Superior temporal gyrus (tissue), 1 donor: Measurements from ENCODE around the gene CNOT11.

Experiments used
- DNase-seq: peaks from one replicate; pipeline ENCODE4 v3.0.0-alpha.2; 2016; ENCODE audit errors: extremely low spot score

CNOT11 gene

GRCh38 chr2:101278925-101279324 lies 26.2 kb downstream of the CNOT11 start:
- DNase-seq = no peak

DNA sequence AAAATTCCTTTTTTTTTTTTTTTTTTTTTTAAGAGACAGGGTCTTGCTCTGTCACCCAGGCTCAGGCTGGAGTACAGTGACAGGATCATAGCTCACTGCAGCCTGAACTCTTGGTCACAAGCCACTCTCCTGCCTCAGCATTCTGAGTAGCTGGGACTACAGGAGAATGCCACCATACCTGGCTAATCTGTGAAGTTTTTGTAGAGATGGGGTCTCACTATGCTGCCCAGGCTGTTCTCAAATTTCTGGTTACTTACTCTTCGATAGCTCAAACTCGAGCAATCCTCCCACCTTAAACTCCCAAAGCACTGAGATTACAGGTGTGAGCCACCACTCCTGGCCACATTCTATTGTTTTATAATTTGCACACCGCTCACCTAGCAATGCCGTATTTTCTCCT lies 28.8 kb downstream of the CNOT11 start:
- DNase-seq = no peak

GRCh38 chr2:101282980-101283379 lies 30.3 kb downstream of the CNOT11 start:
- no peak for DNase-seq

DNA sequence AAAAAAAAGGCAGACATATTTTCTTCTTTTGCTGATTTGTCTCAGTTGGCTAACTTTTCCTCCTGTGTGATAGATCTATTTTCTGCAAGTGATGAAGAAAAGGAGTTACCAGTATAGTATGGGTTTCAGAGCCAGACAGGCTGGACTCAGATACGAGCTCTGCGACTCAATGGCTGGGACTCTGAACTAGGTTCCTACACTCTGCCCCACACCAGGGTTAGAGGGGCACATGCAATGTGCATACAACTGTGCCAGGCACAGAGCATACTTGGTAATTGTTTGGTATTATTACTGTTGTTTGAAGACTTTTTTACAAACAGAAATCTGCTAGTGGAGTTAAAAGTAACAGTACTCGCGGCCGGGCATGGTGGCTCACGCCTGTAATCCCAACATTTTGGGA lies 34.0 kb downstream of the CNOT11 start:
- DNase-seq = no peak

GRCh38 chr2:101287303-101287702 lies 34.6 kb downstream of the CNOT11 start:
- DNase-seq = no peak

- DNase-seq = no peak
Measured at GRCh38 chr2:101290711-101291110, 38.0 kb downstream of the CNOT11 start.

GRCh38 chr2:101291973-101292372 lies 39.3 kb downstream of the CNOT11 start:
- DNase-seq = no peak

DNA sequence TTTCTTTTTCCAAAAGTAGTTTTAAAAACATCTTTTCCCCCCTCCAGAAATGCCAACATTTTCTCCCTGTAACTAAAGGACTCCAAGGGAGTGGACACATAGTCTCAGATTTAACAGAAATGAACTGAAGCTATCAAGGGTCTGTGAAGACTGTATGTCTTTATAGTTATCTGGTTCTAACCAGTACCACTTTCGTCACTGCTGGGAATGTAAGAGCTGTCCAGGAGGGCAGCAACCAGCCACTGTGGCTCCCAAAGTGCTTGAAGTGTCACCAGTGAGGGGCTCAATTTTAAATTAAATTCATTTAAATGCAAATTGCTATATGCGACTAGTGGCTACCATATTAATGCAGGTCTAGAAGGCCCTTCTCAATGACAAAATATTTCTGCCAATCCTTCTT lies 40.9 kb downstream of the CNOT11 start:
- no peak for DNase-seq

DNA sequence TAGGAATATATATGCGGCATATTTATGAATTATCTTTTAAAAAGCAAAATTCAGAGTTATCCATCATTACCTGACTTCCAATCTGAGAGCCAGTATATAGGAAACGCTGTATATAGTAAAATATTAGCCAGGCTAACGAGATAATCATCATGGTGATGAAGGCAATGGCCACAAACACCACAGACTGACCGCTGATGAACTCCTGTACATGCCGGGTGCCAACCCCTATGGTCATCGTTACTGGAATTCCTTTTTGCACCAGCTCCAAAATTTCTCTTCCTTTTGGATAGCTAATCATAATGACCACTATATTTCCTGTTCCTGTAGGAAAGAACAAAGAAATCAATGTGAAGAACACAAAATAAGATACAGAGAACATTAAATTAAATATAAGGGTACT lies 42.2 kb downstream of the CNOT11 start:
- no peak for DNase-seq

GRCh38 chr2:101295895-101296294 lies 43.2 kb downstream of the CNOT11 start:
- DNase-seq = no peak

- no peak for DNase-seq
Measured at GRCh38 chr2:101296371-101296770, 43.7 kb downstream of the CNOT11 start.

DNA sequence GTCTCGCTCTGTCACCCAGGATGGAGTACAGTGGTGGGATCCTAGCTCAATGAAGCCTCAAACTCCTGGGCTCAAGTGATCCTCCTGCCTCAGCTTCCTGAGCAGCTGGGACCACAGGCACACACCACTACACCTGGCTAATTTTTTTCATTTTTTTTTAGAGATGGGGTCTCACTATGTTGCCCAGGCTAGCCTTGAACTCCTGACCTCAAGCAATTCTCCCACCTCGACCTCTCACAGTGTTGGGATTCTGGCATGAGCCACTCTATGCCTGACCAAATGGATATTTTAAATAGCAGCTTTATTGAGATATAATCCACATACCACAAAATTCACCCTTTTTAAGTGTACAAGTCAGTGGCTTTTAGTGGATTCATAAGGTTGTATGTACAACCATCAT lies 44.7 kb downstream of the CNOT11 start:
- no peak for DNase-seq

- no peak for DNase-seq
Measured at GRCh38 chr2:101299604-101300003, 46.9 kb downstream of the CNOT11 start.

- DNase-seq = no peak
Measured at GRCh38 chr2:101300164-101300563, 47.5 kb downstream of the CNOT11 start.

DNA sequence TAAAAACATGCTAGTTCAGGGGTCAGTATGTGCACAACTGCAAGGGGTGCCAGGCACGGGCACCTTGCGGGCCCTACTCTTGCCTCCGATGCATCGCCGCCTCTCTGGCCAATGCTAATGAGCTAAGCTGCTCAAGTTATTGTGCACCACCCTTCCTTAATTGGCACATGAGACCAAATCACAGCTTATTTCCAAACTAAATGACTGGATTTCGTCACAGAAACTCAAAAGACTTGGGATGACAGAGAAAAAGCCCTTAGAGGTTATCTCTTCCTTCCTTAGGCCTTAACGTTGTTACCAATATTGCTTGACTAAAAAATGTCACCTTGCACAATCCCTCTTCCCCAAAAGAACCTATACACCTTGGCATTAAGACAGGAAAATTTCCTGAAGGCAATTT lies 48.1 kb downstream of the CNOT11 start:
- no peak for DNase-seq

GRCh38 chr2:101302016-101302415 lies 49.3 kb downstream of the CNOT11 start:
- DNase-seq = no peak

DNA sequence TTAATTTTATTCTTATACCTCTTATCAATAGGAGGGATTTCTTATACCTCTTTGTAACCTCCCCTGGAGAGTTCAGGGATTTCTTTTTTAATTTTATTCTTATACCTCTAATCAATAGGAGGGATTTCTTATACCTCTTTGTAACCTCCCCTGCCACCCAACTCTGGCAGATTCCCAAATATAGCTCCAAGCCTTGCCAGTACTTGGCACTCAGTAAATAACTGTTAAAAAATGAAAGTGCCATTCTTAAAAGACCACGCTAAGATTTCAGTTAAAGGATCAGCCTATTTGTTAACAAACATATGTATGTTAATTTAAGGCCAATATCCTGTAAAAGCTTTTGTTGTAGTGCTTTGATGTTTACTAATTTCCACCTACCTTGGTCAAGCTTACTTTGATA lies 51.0 kb downstream of the CNOT11 start:
- DNase-seq = no peak

DNA sequence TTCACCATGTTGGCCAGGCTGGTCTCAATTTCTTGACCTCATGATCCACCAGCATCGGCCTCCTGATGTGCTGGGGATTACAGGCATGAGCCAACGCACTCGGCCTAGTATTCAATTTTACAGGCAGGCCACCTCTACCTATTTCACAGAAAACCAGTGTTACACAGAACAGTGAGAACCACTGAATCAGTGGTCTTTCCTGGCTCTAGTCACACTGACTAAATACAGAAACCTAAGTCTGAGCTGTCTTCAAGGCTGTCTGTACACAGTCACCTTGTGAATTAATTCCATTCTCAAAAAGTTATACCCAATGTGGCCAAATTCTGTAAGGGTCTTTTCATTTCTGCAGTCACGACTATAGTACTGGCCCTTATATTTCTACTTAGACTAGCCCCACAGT lies 52.3 kb downstream of the CNOT11 start:
- no peak for DNase-seq

DNA sequence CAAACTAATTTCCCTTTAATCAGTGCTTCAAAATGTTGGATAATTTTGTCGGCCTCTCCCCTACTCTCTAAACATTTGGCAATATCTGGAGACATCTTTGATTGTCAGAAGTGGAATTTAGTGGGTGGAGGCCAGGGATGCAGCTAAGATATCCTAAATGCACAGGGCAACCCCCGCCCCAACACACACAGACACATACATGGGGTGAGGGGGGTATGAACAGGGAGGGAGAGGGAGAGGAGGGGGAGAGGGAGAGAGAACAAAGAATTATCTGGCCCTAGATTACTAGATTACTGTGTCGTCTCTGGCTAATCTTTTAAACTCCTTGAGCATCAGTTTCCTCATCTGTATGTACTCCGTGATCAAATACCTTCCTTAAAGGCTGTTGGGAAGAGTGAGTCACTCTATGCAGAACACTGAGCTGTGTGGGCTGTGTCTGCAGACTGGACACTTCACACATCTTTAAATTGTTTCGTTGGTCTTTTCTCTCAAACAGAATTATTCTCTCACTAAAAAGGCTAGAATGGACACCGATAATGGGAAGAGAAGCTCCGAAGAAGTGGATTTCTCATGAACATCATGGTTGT lies 52.9 kb downstream of the CNOT11 start:
- DNase-seq = peak; percentile 51

DNA sequence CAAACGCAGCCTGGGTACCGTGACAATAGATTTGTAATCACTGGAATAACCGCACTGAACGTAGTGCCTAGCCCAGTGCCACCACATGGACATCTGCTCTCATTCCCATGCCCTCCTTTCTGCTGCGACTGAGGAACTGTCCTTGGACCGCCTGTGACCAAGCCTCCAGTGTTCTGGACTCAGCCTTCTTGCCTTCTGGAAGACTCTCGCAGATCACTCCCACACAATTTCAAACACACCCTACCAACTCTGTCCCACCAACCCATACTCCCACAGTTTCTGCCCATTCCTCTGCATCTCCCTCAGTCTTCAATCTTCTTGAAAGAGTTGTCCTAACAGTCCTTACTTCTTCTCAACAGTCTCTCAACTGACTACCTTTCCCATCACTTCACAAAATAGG lies 53.7 kb downstream of the CNOT11 start:
- no peak for DNase-seq

GRCh38 chr2:101307503-101307902 lies 54.8 kb downstream of the CNOT11 start:
- DNase-seq = no peak

- DNase-seq = no peak
Measured at GRCh38 chr2:101307950-101308431, 55.3 kb downstream of the CNOT11 start.

GRCh38 chr2:101308432-101309210 lies 55.9 kb downstream of the CNOT11 start, which contains the start of gene RNF149:
RNF149 (minus strand) TSS chr2:101308701; CDS start chr2:101308588, 113 bp downstream.
- DNase-seq = peak; percentile 93
